Posterior vena cava (tissue), 2 donors: ENCODE results near the gene ASTN1. TPM values are rescaled to one million over a fixed set of nuclear protein-coding genes. Genes with fewer than 3 reads are reported as not detected.

Experiments used
- DNase-seq: peaks from one replicate; pipeline ENCODE4 v3.0.0-alpha.2; 2020; ENCODE audit warnings: low spot score
- intact Hi-C, 2 donors: fragments of 100-400 bp; cut with DNase I; formaldehyde crosslinking; loops; one replicate each; pipeline versions ENCODE4 v1.14.1 to v1.14.2; 2022 to 2023
- total RNA-seq, 2 donors: library from RNA; stranded (reverse); fragmentation: NEBNext Ultra II Directional; extraction: Animal tissue kit (Norgen Biotek cat#: 25700); gene quantifications; one replicate each; pipeline ENCODE4 v1.2.1, GENCODE V29; 2021
- donor health status: DM: yes; HTN: yes; CAD: no.
- donor health status: DM: yes; HTN: yes; CAD: no.

The ASTN1 gene
- total RNA-seq, 2 donors from 2014 or later, result 0.14 to 0.19 TPM

- DNase-seq, result no peak
- intact Hi-C loops, result loop anchor here (5.0 to 10.0 kb wide), 4 partner anchors 287 to 1050 kb away; no protein-coding TSS in a partner anchor
Measured at GRCh38 chr1:176897350-176898236, 266.9 kb downstream of the ASTN1 start.

GRCh38 chr1:176896216-176896615, 268.3 kb downstream of the ASTN1 start:
- DNase-seq, result no peak
- intact Hi-C loops, result loop anchor here (5.0 to 10.0 kb wide), 4 partner anchors 289 to 1051 kb away; no protein-coding TSS in a partner anchor

DNA sequence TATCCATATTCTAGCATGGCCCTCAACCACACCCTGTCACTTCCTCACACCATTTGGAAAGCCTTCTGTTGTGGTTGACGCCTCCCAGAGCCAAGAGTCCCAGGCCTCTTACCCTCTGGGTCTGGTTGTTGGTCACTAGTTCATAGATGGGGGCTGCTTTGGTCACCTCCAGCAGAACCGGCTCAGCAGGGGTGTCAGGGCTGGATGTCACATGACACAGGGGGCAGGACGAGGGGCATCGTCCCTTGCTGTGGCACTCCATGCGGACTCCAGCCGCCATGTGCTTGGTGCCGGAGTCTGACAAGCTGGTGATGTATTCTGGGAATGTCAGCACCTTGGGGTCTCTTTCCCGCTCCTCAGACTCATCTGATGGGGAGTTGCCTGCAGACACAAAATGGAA, 270.1 kb downstream of the ASTN1 start:
- no peak for DNase-seq
- intact Hi-C loops, result loop anchor here in 1 of 2 donors (10.0 kb wide), 2 partner anchors 290 to 890 kb away; no protein-coding TSS in a partner anchor

DNA sequence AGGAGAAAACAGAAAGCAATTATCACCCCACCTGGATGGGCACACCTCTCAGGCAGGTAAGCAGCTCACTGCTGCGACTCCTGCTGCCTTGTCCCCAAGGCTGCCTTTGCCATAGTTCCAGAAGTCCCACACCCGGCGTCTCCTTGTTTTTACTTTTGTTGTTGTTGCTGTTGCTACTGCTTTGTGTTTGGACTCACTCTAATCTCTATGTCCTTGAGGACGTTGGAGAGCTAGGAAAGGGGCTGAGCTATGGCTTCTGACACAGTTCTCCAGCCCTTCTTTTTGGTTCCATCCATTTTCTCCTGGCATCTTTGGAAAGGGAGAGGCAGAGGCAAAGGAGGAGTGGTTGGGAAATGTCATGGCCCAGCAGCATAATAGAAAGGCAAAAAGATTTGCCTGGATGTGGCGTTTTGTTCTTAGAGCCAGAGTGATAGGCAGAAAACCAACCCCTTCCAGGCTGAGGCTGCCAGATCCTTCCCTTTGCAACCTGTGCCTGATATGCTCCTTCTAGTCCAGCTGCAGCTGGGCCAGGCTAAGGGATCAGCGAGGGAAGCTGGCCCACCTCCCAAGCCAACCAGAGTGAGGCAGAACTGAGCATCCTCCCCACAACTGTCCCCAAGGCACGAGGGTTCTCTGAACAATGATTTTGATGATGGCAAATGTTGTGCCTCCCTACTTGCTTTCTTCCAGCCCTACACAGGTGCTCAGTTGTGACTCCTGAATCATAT, 270.7 kb downstream of the ASTN1 start:
- intact Hi-C loops, result loop anchor here in 1 of 2 donors (10.0 kb wide), 2 partner anchors 291 to 891 kb away; no protein-coding TSS in a partner anchor
- no peak for DNase-seq

DNA sequence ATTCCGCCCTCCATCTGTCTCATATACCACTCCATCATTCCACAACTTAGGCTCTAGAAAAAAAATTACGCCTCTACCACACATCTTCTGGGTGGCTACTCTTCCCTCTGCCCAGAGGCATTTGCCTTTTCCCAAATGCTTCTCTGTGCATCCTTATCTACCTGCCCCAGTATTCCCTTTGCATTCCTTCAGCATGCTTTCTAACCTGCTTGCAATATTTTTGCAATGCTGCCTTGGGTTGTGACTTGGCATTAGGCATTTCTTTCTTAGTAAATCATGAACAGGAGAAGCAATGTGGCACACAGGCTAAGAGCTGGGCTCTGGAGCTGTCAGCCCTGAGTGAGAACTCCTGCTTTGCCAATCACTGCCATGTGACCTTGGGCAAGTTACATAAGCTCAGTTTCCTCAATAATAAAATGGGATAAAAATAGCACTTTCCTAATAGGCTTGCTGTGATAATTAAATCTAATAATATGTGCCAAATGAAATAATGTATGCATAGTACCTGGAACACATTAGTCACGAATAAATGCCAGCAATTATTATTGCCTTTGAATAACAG, 276.0 kb downstream of the ASTN1 start:
- no peak for DNase-seq
- intact Hi-C loops, result no loop called here

DNA sequence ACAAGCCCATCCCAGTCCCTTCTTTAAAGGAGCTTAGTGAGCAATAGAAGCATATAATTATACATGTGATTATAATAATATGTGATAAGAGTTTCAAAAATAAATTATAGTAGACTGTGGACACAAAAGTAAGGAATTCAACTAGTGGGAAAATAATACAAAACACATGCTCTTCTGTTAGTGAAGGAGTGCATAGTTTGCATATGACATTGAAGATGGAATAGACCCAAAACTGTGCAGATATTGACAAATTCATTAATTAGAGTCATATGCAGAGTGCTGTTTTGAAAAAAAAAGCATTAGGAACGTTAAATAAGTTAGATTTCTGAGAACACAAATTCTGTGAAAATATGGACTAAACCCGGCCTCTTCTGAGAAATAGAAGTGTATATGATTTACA, 278.8 kb downstream of the ASTN1 start:
- intact Hi-C loops, result no loop called here
- no peak for DNase-seq

GRCh38 chr1:176885341-176885740, 279.2 kb downstream of the ASTN1 start:
- no peak for DNase-seq
- intact Hi-C loops, result no loop called here

GRCh38 chr1:176884911-176885310, 279.6 kb downstream of the ASTN1 start:
- intact Hi-C loops, result loop anchor here in 1 of 2 donors (5.0 kb wide), 1 partner anchor 508 kb away; no protein-coding TSS in a partner anchor
- no peak for DNase-seq

DNA sequence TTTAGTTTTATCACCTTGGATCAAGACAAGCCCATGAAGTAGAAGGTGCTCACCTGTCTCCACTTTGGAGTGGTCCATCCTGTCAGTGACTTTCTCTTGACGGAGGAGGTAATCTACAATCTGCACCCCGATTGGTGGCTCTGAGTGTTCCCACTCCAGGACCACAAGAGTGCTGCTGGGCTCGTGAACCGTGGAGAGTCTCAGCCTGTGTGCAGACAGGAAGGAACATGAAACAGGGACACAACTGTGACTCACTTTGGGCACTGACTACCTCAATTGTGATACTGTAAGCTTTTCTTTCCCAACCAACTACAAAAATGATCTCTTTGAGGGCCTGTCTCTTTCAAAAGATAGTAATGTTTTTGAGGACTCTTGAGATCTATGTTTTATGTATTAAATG, 280.2 kb downstream of the ASTN1 start:
- intact Hi-C loops, result loop anchor here in 1 of 2 donors (5.0 kb wide), 1 partner anchor 507 kb away; no protein-coding TSS in a partner anchor

DNA sequence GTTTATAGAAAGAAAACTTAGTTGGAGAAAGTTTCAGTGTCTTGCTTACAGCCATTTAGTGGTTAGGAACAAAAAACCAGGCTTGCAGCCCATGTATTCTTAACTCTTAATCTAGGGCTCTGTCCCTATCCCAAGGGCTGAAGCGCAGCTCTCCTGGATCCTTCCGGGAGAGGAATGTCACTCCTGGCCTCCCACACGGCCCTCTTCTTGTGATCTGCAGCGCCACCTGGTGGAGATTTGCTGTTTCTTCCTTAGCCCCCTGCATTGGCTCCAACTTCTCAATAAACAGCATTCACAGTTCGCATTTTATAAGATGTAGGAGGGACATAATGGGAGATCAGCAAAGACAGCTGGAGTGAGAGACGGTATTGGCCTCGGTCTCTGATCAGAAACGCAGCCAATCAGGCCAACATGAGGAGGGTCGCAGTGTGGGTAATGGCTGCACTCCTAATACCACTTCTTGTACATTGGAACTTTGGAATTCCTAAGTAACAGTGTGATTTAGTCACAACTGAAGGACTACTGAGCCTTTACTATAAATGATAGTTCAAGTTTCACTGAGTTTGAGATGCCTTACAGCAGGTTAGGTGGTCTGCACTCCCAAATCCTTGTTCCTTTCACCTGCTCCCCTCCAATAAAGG, 283.4 kb downstream of the ASTN1 start:
- peak; percentile 89 for DNase-seq
- intact Hi-C loops, result loop anchor here in 1 of 2 donors (5.0 kb wide), 1 partner anchor 504 kb away; no protein-coding TSS in a partner anchor

More for the DNA sequence above, 280.2 kb downstream of the ASTN1 start:
- DNase-seq, result no peak

DNA sequence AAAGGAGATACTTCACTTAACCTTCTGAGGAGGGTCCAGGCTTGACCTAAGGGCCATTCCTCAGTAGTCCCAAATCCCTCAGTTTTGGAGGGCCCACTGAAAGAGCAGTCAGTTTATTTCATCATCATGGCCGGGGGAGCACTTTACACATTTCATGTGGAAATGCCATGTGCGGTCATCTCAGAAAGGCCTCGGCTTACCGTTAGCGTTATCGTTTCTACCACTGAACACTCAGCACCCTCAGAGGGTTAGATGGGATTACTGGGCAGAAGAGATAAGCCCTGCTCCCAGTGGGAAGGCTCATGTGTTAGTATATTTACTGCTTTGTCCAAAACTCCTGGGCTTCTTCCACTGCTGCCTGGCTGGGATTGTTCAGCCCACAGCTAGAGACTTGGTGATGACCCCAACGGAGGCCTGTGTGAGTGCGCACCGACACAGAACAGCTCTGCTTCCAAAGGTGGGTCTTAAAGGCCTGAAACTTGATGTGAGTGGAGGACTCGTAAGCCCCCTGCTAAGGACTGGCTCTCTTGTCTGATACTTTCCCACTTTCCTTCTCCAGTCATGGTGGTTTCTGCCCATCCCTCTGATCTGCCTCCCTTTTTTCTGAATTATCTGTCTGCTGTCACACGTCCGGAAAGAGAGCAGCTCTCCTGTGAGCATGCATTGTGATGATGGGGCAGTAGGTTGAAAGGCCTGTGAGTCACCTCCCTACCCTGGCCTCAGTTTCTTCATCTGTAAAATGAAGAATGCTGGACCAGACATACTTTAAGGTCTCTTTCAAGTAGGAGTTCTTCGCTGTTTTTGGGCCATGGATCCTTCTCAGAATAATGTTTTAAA, 284.5 kb downstream of the ASTN1 start:
- intact Hi-C loops, result loop anchor here in 1 of 2 donors (5.0 kb wide), 1 partner anchor 503 kb away; no protein-coding TSS in a partner anchor
- no peak for DNase-seq

GRCh38 chr1:176878750-176879536, 285.6 kb downstream of the ASTN1 start:
- DNase-seq, result no peak
- intact Hi-C loops, result no loop called here

DNA sequence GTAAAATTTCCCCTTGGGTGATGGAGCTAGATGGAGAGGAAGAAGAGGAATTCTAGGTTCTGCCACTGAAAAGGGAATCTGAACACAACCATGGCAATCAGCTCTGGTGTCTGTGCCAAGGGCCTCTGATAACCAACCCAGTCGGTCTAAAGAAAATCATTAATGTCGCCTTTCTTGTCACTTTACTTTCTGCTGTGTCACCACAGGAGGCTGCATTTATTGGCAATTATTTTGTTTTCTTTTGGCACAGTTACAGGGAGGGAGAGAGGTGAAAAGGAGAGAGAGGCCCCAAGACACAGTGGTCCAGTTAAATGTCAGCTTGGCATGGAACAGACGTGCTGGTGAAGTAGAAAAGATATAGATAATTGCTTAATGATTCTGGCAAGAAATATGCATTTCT, 287.0 kb downstream of the ASTN1 start:
- no peak for DNase-seq
- intact Hi-C loops, result no loop called here

GRCh38 chr1:176876966-176877515, 287.5 kb downstream of the ASTN1 start:
- intact Hi-C loops, result no loop called here

GRCh38 chr1:176869577-176869976, 294.9 kb downstream of the ASTN1 start:
- DNase-seq, result no peak
- intact Hi-C loops, result no loop called here

More at GRCh38 chr1:176876966-176877515, 287.5 kb downstream of the ASTN1 start:
- DNase-seq, result no peak

GRCh38 chr1:176866011-176866714, 298.3 kb downstream of the ASTN1 start:
- DNase-seq, result no peak
- intact Hi-C loops, result no loop called here
